CD4-positive, alpha-beta T cell treated with Interleukin-2 at 100 ng/mL for 4 hours (primary cell): ENCODE measurements around the gene ANKFY1.

Experiments
- DNase-seq: peaks from one replicate; pipeline ENCODE4 v3.0.0-alpha.2; 2020; ENCODE audit warnings: low spot score

Gene ANKFY1

GRCh38 chr17:4118015-4118743, 145.6 kb downstream of the ANKFY1 start:
- no peak for DNase-seq

- no peak for DNase-seq
These were observed 147.3 kb downstream of the ANKFY1 start for GRCh38 chr17:4116516-4116915.
